OCI-LY1 (cell line): ENCODE measurements around the gene RAB38.

Experiments
- EZH2 ChIP-seq: fragments of 200-600 bp; sonication (generic), shearing (Covaris generic); IDR thresholded peaks from 2 replicates; pipeline ENCODE4 v1.8.0; 2017; ENCODE audit warnings: borderline replicate concordance, mixed run types, mild to moderate bottlenecking, antibody characterized with exemption, low read length, moderate library complexity, mixed read lengths
- TF ChIP-seq, protein P1 (sequence below): fragments of 200-600 bp; sonication (generic), shearing (Covaris generic); IDR thresholded peaks from 2 replicates; pipeline ENCODE4 v1.5.1; 2017; ENCODE audit warnings: mild to moderate bottlenecking, antibody characterized with exemption, low read length, moderate library complexity, mixed read lengths

DNA sequence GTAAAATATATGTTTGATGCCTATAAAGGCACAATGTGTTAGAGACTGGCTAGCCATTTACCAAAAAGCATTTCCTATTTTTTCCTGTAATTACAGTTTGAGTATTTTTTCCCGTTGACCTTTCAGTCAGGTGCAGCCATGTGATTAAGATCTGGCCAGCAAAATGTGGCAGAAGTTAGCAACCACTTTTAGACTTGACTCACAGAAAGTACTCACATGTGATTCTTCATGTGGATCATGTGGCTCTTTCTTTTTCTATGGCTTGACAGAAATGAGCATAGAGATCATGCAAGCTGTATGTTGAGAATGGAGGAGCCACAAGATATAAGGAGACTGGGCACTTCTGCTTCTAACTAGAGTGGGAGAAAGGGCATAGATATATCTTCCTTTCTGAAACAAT, 27.3 kb upstream of the RAB38 start:
- no peak for TF ChIP-seq EZH2
- TF ChIP-seq, protein P1, sequence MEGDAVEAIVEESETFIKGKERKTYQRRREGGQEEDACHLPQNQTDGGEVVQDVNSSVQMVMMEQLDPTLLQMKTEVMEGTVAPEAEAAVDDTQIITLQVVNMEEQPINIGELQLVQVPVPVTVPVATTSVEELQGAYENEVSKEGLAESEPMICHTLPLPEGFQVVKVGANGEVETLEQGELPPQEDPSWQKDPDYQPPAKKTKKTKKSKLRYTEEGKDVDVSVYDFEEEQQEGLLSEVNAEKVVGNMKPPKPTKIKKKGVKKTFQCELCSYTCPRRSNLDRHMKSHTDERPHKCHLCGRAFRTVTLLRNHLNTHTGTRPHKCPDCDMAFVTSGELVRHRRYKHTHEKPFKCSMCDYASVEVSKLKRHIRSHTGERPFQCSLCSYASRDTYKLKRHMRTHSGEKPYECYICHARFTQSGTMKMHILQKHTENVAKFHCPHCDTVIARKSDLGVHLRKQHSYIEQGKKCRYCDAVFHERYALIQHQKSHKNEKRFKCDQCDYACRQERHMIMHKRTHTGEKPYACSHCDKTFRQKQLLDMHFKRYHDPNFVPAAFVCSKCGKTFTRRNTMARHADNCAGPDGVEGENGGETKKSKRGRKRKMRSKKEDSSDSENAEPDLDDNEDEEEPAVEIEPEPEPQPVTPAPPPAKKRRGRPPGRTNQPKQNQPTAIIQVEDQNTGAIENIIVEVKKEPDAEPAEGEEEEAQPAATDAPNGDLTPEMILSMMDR, result no peak
